GM12891 (cell line): ENCODE data around the gene SLC9A9.

ENCODE experiments used
- PAX5 ChIP-seq: IDR thresholded peaks from 2 replicates; pipeline ENCODE4 v1.6.1; 2011; ENCODE audit warnings: low read length, moderate library complexity, mild to moderate bottlenecking; ENCODE audit not compliant: insufficient read depth, severe bottlenecking
- POLR2A ChIP-seq: IDR thresholded peaks from 2 replicates; pipeline ENCODE4 v1.6.1; 2011; ENCODE audit warnings: low read depth, low read length, control low read depth
- POLR2AphosphoS5 ChIP-seq: IDR thresholded peaks from 2 replicates; pipeline ENCODE4 v1.6.1; 2011; ENCODE audit warnings: low read depth, low read length, control low read depth
- SPI1 ChIP-seq: IDR thresholded peaks from 2 replicates; pipeline ENCODE4 v1.6.1; 2011; ENCODE audit warnings: low read depth, low read length, control low read depth

- no peak for TF ChIP-seq POLR2A
- no peak for TF ChIP-seq POLR2AphosphoS5
- no peak for TF ChIP-seq PAX5
- peak; percentile 52 for TF ChIP-seq SPI1
These were observed 11.4 kb upstream of the SLC9A9 start for GRCh38 chr3:143859465-143860203.
